Ammon's horn (tissue), 1 donor: ENCODE measurements around the gene FZD7.

Source experiments
- DNase-seq: peaks from one replicate; pipeline ENCODE4 v3.0.0-alpha.2; 2016; ENCODE audit warnings: low spot score

Gene FZD7

GRCh38 chr2:202033317-202034248 is at the start of gene FZD7:
FZD7 (plus strand) TSS chr2:202033855; CDS start chr2:202034648, 793 bp downstream.
- peak; percentile 84 for DNase-seq

DNA sequence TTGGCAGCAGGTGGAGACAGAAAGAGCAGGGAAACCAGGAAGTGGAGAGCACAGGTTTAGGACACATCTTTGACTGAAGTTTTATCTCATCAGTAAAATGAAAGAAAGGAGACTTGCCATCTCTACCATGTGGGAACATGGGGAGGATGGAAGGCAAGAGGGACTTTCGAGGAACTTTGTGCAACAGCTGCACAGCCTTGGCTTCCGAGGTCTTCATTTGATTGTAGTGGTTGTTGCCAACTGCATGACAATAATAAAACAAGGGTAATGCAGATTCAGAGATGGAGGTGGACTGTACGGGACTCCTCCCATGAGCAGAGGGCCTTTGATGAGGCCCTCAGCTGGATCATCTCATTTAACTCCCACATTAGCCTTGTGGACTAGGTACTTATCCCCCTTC is 49.3 kb upstream of the FZD7 start:
- no peak for DNase-seq

DNA sequence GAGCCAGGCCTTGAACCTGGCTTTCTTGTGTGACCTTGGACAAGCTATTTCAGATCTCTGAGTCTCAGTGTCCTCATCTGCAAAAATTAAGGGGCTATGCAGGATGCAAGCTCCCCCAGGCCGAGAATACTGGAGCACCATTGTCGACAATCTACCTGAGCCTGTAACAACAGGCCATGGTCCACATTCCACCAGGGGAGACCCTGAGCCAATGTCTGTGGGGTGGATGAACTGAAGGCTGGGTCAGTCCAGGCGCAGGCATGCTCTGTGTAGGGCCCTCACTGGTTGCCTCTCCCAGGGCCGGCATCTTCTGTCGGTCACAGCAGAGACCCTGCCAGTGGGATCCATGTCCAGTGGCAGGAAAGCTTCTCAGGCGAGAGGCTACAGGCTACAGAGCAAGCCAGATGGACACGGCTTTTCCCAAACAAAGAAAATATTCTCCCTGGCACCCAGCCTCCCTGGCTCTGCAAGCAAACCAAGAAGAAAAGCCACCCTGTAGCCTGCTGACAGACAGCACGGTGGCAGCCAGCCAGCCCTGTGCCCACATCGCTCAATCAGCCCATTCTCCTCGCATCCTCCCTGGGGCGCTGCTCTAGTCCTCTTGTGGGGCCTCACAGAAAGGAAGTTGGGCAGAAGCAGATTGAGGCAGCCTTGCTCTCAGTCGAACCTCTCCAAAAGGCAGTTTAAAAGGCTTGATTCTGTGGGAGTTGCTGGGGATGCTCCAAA is 48.7 kb upstream of the FZD7 start:
- peak; percentile 96 for DNase-seq

GRCh38 chr2:201985728-201986462 is 47.8 kb upstream of the FZD7 start:
- DNase-seq: no peak

DNA sequence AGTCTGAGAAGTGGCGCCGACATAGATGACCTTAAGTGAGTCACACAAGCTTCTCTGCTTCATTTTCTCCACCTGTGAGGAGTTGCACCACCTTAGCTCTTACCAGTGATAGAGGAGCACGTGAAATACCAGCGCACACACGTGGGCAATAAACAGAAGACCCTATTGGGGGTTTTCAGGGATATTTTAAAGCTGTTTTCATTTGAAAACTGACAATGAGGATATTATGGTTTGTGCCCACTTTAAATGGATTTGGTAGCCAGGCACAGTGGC is 47.3 kb upstream of the FZD7 start:
- DNase-seq: no peak

- DNase-seq: no peak
Measured at GRCh38 chr2:201987426-201987825, 46.2 kb upstream of the FZD7 start.

GRCh38 chr2:201990069-201990468 is 43.6 kb upstream of the FZD7 start:
- no peak for DNase-seq

DNA sequence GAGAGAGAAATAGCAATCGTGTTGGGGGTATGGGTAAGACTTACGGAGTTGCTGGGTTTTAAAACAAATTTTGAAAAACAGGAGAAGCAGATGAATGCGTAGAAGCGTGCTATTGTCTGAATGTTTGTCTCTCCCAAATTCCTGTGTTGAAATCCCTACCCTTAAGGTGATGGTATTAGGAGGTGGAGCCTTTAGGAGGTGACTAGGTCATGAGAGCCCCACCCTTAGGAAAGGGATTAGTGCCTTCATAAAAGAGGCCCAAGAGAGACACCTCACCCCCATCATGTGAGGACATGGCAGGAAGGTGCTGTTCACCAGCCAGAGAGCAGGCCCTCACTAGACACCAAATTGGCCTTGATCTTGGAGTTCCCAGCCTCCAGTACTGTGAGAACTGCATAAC is 40.7 kb upstream of the FZD7 start:
- no peak for DNase-seq

GRCh38 chr2:201994973-201995638 is 38.5 kb upstream of the FZD7 start:
- no peak for DNase-seq

DNA sequence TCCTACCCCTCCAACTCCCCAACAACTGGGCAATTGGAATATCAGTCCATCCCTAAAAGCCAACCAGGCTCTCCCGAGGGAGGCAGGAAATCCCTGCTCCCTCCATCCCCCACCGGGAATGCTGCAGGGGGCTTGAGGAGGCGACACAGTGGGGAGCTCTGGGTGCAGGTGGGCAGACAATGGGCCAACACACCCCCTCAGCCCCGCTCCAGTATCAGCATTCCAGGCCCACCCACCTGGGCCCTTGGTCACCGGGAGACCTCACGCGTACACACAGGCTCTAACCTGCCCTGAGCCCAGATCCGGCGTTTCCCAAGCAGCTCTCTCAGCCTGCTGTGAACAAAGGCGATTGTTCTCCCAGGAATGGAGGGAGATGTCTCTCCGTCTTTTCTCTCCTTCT is 37.6 kb upstream of the FZD7 start:
- DNase-seq: no peak

- no peak for DNase-seq
Measured at GRCh38 chr2:201996679-201997314, 36.9 kb upstream of the FZD7 start.

DNA sequence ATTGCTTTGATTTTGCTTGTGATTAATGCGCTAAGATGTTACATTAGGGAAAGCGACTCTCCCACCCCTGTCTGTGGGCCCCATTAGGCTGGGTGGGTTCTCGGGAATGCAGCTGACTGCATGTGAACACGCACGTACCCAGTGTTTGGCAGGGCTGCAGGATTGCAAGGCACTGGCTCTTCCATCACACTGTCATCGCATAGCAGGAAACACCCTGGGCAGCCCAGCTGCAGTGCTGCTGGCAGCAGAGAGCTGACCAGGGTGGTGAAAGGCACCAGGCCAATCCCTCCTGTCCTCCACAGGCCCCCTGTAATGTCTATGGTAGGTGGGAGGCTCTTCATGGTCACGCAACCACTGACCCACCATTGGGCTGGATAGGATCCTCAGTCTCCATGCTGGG is 34.4 kb upstream of the FZD7 start:
- DNase-seq: no peak

GRCh38 chr2:202001826-202002225 is 31.8 kb upstream of the FZD7 start:
- DNase-seq: no peak

GRCh38 chr2:202002381-202002780 is 31.3 kb upstream of the FZD7 start:
- no peak for DNase-seq

DNA sequence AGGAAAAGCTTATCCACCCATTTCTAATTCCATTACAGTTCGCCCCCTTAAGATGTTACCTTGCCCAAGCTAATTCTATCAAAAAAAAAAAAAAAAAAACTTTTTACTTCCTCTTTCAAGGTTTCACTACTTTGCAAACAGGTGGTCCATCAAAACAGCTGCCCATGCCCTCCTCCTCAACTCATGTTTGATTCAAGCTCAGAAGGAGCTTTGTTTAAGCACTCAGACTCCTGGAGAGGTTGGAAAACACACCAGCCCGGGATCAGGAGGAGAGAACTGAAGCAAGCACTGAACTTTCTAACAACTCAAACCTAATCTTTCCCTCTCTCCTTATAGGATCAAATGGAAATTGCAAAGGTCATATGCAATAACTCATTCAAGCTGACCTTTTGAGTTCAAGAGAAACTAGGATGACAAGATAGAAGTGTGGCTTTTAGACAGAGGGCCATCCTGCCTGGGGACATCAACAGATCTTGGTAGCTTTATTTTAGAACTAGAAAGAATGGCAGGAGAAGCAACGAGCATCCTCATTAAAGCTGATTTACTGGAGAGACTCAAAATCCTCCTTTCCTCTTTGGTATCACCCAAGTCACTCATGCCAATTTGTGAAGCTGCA is 28.3 kb upstream of the FZD7 start:
- no peak for DNase-seq

DNA sequence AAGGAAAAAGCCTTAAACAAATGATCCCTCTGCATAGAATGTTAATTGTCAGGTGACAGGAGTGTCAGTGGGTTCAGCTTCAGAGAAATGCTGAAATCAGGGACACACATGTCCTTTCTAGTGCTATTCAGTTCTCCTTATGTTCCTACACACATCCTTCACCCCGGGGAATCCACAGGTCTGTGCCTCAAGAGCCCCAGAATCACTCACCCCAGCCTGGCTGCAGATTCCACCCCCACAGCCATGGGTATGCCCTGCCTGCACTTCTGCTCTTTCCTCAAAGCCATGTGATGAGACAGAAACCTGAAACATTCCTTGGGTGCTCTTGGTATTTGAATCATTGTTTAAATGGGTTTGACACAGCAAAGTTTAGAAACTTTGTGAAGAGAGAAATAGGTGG is 27.4 kb upstream of the FZD7 start:
- no peak for DNase-seq

DNA sequence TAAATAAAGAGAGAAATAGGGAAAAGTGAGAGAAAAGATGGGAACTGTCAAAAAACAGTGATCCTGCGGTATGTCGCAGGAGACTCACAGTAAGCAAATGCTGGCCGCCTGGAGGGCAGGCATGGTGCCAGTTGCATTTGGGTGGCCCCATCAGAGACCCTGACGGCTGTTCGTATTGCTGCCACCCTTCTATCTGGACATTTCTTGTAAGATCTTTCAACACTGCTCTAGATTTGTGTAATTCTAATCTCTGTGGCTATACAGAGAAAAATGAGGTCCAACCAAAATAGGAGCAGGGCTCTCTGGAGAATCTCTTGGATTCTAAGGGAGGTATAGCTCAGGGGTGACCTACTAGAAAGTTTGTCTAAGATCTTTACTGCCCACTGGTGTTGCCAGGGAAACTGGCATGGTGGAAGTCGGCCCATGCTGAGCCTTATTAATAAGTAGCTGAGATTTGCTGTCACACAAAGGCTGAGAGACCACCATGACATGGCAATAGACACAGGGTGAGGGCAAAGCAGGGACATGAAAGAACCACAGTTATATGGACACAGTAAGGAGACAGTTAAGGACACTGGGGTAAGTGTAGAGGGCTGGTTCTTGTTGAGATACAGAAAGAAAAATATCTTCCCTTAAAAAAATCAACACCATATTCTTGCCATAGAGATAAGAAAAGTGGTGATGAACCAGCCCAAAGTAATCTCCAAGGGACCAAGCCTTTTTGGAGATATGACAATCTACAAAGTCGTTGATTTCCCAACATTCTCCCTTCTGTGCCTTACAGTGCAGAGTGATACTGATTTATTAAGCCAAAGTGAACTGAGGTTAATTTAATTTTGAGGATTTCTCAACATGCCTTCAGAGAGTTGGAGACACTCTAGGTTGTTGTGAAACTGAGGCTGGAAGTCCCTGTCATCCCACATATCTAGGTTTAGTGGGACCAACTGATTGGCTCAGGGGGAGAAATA is 26.4 kb upstream of the FZD7 start:
- DNase-seq: no peak

GRCh38 chr2:202007983-202008354 is 25.7 kb upstream of the FZD7 start:
- DNase-seq: no peak

GRCh38 chr2:202009019-202009481 is 24.6 kb upstream of the FZD7 start:
- DNase-seq: peak; percentile 53

DNA sequence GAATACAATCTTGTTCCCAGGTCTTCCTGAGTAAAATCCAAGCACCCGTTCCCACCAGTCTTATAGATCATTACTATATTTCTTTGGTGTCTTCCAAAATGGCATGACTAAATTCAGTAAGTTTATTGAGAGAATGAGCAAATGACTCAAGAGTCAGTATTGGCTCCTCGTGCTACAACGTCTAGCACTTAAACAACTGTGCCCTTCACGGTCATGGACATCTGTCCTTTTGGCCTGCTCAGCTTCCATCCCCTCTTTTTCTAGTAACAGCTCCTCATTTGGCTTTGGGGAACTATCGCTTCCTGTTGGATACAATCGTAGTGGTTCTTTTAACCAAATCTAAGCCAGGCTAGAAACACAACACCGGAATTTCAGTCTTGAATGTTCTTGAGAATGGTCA is 24.1 kb upstream of the FZD7 start:
- no peak for DNase-seq
